Ectodermal cell (in vitro differentiated cells): ENCODE data around the gene PDZD4. TPM values are rescaled to one million over a fixed set of nuclear protein-coding genes. Genes with fewer than 3 reads are reported as not detected.

Experiments used
- H3K27ac ChIP-seq: 2 replicates; pipeline ENCODE4 v1.7.0; 2013; ENCODE audit warnings: mild to moderate bottlenecking, low read depth, low read length; ENCODE audit not compliant: insufficient read depth, poor library complexity, severe bottlenecking
- H3K27me3 ChIP-seq: 2 replicates; pipeline ENCODE4 v1.7.0; 2013; ENCODE audit warnings: mild to moderate bottlenecking, low read length; ENCODE audit not compliant: insufficient read depth, control insufficient read depth, poor library complexity, severe bottlenecking
- H3K36me3 ChIP-seq: one replicate; pipeline ENCODE4 v1.7.0; 2013; ENCODE audit warnings: low read length; ENCODE audit not compliant: control insufficient read depth, insufficient read depth
- H3K4me1 ChIP-seq: one replicate; pipeline ENCODE4 v1.7.0; 2013; ENCODE audit warnings: low read length; ENCODE audit not compliant: control insufficient read depth, insufficient read depth
- H3K4me3 ChIP-seq: 2 replicates; pipeline ENCODE4 v1.7.0; 2013; ENCODE audit warnings: low read depth, low read length, control low read depth; ENCODE audit not compliant: insufficient read depth
- H3K9me3 ChIP-seq: 2 replicates; pipeline ENCODE4 v1.7.0; 2013; ENCODE audit warnings: mild to moderate bottlenecking, low read length, moderate library complexity; ENCODE audit not compliant: control insufficient read depth
- WGBS, 2 experiments: methylation state at CpG; one replicate each; pipeline ENCODE4 v1.1.7; 2013; ENCODE audit warnings: missing lambda C conversion rate in 2 of 2; 5-methylcytosine and 5-hydroxymethylcytosine counted together
- polyA plus RNA-seq, 4 experiments: library from polyadenylated mRNA; stranded (reverse); fragments of 50-300 nt; gene quantifications; one replicate each; pipeline ENCODE4 v1.2.3, GENCODE V29; 2013

The PDZD4 gene
- 19.6 TPM for polyA plus RNA-seq (2013, experiment 1 of 4)
- 16.9 TPM for polyA plus RNA-seq (2013, experiment 2 of 4)
- polyA plus RNA-seq (2013, experiment 3 of 4) = 20.4 TPM
- 21.6 TPM for polyA plus RNA-seq (2013, experiment 4 of 4)

GRCh38 chrX:153829799-153830639, at the start of gene PDZD4:
Gene PDZD4 (minus strand): TSS chrX:153830544. CDS start chrX:153830298, 246 bp downstream.
- Histone ChIP-seq H3K4me3 (peak within 1 kb of the TSS; percentile 45), H3K4me1 (peaks cover 3% of the 10 kb centered on the region), H3K9me3 (no peaks in the 10 kb centered on the region), H3K36me3 (no peaks in the 10 kb centered on the region), H3K27me3 (peaks cover 41% of the 10 kb centered on the region), H3K27ac (no peak within 1 kb of the TSS)
- WGBS, 2 experiments = 0% methylated on average over 91 to 97 of the region's 97 CpGs

- Histone ChIP-seq H3K4me3 (no peak overlapping the region), H3K27ac (no peak overlapping the region), H3K9me3 (no peaks in the 10 kb centered on the region), H3K27me3 (peaks cover 5% of the 10 kb centered on the region), H3K36me3 (no peaks in the 10 kb centered on the region), H3K4me1 (peaks cover 62% of the 10 kb centered on the region)
- WGBS, 2 experiments = 66 to 70% methylated on average over 12 of the region's 12 CpGs
These were observed 49.5 kb upstream of the PDZD4 start for GRCh38 chrX:153879741-153880439.

- Histone ChIP-seq H3K9me3 (no peaks in the 10 kb centered on the region), H3K27ac (peak overlapping the region; percentile 81), H3K36me3 (no peaks in the 10 kb centered on the region), H3K27me3 (no peaks in the 10 kb centered on the region), H3K4me3 (no peak overlapping the region), H3K4me1 (peaks cover 63% of the 10 kb centered on the region)
- 2 to 3% methylated on average over 28 of the region's 28 CpGs for WGBS, 2 experiments
These were observed 48.8 kb upstream of the PDZD4 start for GRCh38 chrX:153878969-153879653.

- H3K27ac ChIP-seq = no peak overlapping the region
- no peaks in the 10 kb centered on the region for H3K9me3 ChIP-seq
- 31 to 33% methylated on average over 5 of the region's 5 CpGs for WGBS, 2 experiments
- H3K27me3 ChIP-seq = no peaks in the 10 kb centered on the region
- H3K4me1 ChIP-seq = peaks cover 63% of the 10 kb centered on the region
- no peak overlapping the region for H3K4me3 ChIP-seq
- no peaks in the 10 kb centered on the region for H3K36me3 ChIP-seq
These were observed 48.0 kb upstream of the PDZD4 start for GRCh38 chrX:153878345-153878744.

- no peaks in the 10 kb centered on the region for H3K36me3 ChIP-seq
- no peak overlapping the region for H3K4me3 ChIP-seq
- peaks cover 69% of the 10 kb centered on the region for H3K4me1 ChIP-seq
- no peak overlapping the region for H3K27ac ChIP-seq
- 84 to 90% methylated on average over 8 of the region's 8 CpGs for WGBS, 2 experiments
- H3K27me3 ChIP-seq = no peaks in the 10 kb centered on the region
- H3K9me3 ChIP-seq = no peaks in the 10 kb centered on the region
These were observed 47.4 kb upstream of the PDZD4 start for GRCh38 chrX:153877571-153878261.

GRCh38 chrX:153876112-153876491, 45.8 kb upstream of the PDZD4 start:
- WGBS, 2 experiments = 79 to 89% methylated on average over 3 of the region's 3 CpGs
- Histone ChIP-seq H3K27me3 (no peaks in the 10 kb centered on the region), H3K9me3 (no peaks in the 10 kb centered on the region), H3K4me3 (no peak overlapping the region), H3K27ac (no peak overlapping the region), H3K4me1 (peaks cover 63% of the 10 kb centered on the region), H3K36me3 (no peaks in the 10 kb centered on the region)

- 1% methylated on average over 33 to 41 of the region's 42 CpGs for WGBS, 2 experiments
- H3K4me1 ChIP-seq = peaks cover 57% of the 10 kb centered on the region
- H3K27ac ChIP-seq = no peak overlapping the region
- H3K36me3 ChIP-seq = no peaks in the 10 kb centered on the region
- no peaks in the 10 kb centered on the region for H3K27me3 ChIP-seq
- H3K4me3 ChIP-seq = no peak overlapping the region
- no peaks in the 10 kb centered on the region for H3K9me3 ChIP-seq
These were observed 45.2 kb upstream of the PDZD4 start for GRCh38 chrX:153875391-153876111.

GRCh38 chrX:153874366-153875125, 44.2 kb upstream of the PDZD4 start:
- Histone ChIP-seq H3K36me3 (no peaks in the 10 kb centered on the region), H3K27me3 (no peaks in the 10 kb centered on the region), H3K4me3 (no peak overlapping the region), H3K27ac (no peak overlapping the region), H3K9me3 (no peaks in the 10 kb centered on the region), H3K4me1 (peaks cover 47% of the 10 kb centered on the region)
- 79 to 87% methylated on average over 13 of the region's 13 CpGs for WGBS, 2 experiments

GRCh38 chrX:153874085-153874365, 43.7 kb upstream of the PDZD4 start:
- no peaks in the 10 kb centered on the region for H3K27me3 ChIP-seq
- H3K27ac ChIP-seq = no peak overlapping the region
- H3K4me3 ChIP-seq = no peak overlapping the region
- no peaks in the 10 kb centered on the region for H3K36me3 ChIP-seq
- WGBS, 2 experiments = 61 to 67% methylated on average over 3 of the region's 3 CpGs
- peaks cover 42% of the 10 kb centered on the region for H3K4me1 ChIP-seq
- no peaks in the 10 kb centered on the region for H3K9me3 ChIP-seq
